ENCODE results near the gene DAAM2.

DNA sequence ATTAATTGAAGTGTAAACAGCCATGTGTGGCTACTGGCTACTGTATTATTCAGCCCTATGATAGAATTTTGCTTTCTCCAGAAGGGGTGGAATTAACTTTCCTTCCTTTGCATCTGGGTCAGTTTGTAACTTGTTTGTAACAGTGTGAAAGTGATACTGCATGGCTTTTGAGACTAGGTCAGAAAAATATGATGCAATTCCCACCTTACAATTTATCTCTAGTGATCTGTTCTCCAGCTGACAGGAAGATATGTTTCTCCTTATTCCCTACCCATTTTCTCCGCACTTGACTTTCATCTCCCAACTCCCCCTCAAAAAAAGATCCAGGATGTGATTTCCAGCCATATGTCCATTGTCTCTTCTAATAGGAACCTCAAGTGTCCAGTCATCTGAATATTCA lies 144.7 kb downstream of the DAAM2 start:
- TF ChIP-seq, protein P1, sequence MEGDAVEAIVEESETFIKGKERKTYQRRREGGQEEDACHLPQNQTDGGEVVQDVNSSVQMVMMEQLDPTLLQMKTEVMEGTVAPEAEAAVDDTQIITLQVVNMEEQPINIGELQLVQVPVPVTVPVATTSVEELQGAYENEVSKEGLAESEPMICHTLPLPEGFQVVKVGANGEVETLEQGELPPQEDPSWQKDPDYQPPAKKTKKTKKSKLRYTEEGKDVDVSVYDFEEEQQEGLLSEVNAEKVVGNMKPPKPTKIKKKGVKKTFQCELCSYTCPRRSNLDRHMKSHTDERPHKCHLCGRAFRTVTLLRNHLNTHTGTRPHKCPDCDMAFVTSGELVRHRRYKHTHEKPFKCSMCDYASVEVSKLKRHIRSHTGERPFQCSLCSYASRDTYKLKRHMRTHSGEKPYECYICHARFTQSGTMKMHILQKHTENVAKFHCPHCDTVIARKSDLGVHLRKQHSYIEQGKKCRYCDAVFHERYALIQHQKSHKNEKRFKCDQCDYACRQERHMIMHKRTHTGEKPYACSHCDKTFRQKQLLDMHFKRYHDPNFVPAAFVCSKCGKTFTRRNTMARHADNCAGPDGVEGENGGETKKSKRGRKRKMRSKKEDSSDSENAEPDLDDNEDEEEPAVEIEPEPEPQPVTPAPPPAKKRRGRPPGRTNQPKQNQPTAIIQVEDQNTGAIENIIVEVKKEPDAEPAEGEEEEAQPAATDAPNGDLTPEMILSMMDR (IDR thresholded peaks at IDR 0.05; ENCODE audit: low read depth, low read length, missing input control), result no peak
- TF ChIP-seq, protein P2, sequence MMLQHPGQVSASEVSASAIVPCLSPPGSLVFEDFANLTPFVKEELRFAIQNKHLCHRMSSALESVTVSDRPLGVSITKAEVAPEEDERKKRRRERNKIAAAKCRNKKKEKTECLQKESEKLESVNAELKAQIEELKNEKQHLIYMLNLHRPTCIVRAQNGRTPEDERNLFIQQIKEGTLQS (IDR thresholded peaks at IDR 0.05), result no peak
- TF ChIP-seq YY1 (IDR thresholded peaks at IDR 0.05) (no peak), GABPA (IDR thresholded peaks at IDR 0.05 in 1 of 2, conservative IDR thresholded peaks at IDR 0.05 in 1 of 2) (no peak), SP1 (IDR thresholded peaks at IDR 0.05) (no peak), EGR1 (IDR thresholded peaks at IDR 0.05; ENCODE audit: low read depth in 2 of 2) (no peak)
- TF ChIP-seq, protein P3, sequence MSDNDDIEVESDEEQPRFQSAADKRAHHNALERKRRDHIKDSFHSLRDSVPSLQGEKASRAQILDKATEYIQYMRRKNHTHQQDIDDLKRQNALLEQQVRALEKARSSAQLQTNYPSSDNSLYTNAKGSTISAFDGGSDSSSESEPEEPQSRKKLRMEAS (IDR thresholded peaks at IDR 0.05), result no peak

All from liver (tissue), 3 donors.